ENCODE results near the gene BACH2.
"Not testable (repeated sequence)": the region's sequence is repeated elsewhere in the genome, so short reads cannot be mapped to it uniquely, and the experiment has no call there.

Gene BACH2

DNA sequence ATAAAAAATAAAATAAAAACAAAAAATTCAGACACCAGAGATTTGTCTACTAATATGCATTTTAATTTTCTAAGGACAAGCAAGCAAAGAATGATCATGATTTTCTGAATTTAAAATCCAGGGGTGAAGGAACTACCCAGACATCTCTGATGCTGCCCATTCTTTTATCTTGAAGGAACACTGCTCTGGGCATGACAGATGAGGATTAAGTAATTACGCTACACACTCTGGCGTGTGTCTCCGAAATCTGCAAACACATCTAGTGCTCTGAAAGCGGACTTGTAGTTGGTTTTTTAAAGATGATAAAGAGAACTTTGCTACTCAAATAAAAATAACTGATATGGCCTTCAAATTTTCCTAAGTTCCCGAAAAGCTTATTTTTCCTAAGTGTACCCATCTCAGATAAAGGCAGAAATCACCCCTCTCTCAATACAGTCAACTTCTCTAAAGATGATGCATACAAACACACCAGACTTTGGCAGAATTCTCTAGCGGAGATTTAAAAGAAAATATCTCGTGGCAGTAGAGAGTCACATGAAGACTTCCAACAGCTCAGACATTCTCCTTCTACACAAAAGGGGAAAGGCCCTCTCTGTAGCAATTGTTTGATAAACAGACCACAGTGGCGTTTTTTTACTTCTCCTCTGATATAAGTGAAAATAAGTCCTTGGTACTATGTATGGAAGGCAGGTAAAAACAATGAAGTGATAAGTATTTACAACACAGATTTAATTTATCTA lies 133.8 kb downstream of the BACH2 start:
- no peak for DNase-seq

DNA sequence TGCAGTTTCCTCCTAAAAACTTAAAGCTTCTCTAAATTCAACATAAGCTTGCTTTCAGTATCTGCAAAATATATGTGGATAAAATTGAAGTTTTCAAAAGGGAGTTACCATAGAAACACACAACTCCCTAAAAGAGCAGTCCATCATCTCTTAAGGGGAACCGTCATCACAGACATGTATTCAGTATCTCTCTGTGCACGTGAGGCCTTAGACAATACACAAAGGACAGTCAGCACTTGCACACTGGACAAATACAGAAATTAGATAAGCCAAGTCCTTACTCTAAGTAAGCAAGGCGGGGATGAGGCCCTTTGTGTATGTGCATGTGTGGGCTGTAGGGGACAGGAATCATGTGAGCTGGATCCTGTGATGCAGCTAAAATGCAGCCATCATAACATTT lies 136.6 kb downstream of the BACH2 start:
- DNase-seq: peak in 13 of 56 donors; percentile 8 to 49 (median 23)

DNA sequence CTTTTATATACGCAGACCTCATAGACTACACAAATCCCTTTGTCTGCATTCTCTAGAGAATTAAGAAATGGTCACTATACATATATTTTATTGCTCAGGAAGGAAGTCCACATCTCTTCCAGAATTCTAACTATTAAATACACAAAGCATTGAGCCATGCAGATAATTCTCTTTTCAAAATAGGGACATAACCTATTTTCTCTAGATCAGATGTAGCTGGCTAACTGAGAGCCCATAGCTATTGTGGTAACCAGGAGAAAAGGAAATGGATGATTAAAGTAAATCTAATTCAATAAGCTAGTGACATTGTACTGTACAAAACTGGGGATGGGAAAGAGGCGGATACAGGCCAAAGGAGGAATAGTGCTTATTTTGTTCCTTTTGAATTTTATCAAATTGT lies 137.2 kb downstream of the BACH2 start:
- no peak for DNase-seq

DNA sequence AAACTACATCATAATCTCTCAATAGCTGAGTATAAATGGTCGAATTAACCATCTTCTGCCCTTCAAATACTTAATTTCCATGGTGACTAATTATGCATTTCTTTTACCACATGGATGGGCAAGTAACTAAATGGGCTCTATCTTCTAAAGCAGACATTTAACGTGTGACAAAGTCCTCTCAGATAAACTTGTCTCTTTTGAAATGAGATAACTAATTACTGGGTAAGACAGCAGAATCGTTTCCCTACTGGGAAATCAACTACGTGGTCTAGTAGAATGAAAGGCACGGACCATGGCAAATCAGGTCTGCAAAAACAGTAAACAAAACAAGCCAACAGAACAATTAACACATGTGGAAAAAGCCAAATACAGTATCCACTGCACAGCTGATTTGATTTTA lies 137.7 kb downstream of the BACH2 start:
- DNase-seq: no peak

DNA sequence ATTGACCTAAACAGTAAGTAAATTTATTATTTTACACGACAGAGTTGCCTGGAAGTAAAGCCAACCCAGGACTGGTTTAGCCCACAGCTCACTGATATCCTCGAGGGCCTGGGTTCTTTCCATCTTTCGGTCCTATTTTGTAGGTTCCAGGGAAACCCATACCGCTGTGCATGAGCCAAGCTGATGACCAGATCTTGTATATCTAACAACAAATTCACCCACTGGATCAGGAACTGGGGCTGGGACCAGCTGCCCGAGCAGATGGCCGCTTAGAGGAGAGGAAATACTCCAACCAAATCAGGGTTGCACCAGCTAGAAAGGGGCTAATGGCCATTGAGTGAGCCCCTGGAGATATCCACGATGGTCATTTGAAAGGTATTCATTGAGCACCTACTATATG lies 139.2 kb downstream of the BACH2 start:
- DNase-seq: no peak

DNA sequence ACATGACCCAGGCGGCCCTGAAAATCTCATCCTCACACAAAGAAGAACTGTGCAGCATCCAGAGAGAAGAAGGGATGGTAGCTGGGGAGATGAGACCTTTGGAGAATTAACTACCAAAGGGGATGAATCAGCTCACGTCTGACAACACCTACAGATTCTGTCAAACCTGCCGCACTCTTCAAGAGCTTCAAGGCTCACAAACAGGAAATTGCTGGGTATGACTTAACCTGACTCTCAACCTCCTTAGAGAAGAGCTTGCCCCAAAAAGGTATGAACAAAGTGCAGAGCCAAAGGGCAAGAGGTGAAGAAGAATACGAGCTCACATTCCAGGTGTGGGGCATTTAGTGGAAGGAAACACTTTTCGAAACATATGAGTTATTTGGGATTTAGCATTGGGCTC lies 139.8 kb downstream of the BACH2 start:
- DNase-seq: no peak

DNA sequence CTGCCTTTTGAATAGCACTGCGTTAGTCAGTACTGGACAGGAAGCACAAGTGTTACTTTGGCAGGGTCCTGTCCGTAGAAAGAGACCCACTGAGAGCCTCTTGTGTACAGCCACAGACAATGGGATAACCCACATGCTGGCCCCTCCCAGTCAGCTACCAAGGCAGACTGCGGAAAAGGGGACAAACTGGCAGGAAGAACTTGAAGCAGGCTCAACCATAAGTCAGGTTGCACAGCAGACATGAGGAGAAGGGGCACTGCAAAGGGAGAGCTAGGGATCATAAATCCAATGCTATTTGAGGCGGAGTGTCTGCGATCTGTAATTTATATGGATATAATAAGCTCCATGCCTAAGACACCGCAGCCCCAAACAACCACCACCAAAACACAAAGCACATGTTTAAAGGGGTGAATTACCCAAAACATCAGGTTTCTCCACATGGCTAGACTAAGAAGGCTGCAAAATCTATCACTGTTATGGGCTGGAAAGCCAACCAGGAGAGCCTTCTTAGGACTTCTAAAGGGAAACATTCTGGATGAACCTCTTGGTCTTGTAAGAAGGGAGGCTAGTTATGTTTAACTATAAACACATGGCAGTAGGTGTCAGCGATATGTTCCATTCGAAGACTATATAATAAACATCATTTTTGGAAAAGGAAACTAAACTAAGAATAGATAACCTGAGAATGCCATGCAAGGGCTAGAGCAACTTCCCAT lies 141.7 kb downstream of the BACH2 start:
- DNase-seq: peak in 3 of 56 donors; percentile 17 to 31 (median 19)

DNA sequence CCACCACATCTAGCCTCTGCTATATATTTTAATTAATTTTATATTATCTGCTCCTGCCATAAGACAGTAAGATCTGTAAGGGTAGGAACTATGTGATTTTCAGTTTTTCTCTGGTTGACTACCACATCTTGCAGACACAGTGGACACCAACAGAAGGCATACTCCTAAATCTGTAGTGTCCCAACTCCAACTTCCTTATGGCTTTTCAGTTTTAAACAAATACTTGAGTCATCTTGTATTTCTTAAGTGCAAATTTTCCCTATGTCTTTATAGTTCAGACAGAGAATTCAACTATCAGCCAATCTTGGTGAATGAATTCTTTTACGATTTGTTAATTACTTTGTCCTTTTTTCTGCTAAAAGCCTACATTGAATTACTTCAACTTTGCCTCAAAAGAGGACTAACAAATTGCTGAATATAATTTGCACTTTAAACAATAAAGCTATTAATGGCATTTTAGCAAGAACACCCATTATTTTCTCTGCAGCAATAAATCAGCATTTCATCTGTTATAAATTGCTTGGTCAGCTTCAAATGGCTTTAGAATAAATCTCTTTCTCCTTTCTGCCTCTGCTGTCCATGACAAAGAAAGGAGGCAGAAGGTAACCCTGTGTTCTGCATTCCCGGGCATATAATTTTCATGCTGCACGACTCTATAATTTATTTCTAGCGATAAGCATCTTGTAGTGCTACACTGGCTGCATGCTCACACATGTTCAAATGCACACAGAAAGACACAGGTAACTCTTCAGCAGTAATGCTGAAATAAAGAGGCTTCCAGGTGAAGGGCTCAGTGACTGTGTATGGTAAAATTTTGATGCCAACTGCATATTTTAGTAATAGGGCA lies 144.8 kb downstream of the BACH2 start:
- no peak for DNase-seq

DNA sequence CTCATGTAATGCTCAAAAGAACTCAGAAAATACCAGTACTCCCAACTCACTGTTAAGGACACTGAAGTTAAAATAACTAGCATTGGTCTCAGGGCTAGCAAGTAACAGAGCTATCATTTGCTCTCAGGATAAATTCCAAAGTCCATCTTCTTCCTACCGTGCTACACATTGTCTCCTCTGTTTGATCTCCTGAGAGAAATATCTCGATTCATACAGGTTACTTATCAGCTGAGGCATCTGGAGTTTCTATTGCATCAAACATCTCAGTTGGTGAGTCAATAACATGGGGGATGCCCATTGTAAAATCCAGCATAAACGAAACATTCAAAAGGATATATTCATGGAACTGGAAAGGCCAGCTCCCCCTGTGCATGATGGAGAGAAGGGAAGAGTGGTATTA lies 147.4 kb downstream of the BACH2 start:
- DNase-seq: no peak

DNA sequence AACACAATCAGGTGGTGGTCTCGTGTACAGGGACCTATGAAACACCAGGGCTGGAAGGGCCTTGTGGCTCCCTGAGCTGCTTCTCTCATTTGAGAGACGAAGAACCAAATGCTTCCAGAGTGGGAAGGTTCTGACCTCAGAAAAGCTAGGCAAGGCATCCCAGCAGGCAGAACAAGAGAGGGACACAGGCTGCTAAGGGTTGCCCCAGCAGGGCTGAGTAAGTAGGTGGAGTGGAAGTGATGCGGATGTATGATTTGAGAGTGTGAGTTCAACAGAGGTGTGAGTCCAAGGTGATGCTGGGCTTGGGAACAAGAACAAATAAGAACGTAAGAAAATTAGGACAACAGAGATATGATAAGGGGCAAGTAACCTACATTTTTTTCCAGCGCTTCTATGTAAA lies 147.8 kb downstream of the BACH2 start:
- DNase-seq: no peak

DNA sequence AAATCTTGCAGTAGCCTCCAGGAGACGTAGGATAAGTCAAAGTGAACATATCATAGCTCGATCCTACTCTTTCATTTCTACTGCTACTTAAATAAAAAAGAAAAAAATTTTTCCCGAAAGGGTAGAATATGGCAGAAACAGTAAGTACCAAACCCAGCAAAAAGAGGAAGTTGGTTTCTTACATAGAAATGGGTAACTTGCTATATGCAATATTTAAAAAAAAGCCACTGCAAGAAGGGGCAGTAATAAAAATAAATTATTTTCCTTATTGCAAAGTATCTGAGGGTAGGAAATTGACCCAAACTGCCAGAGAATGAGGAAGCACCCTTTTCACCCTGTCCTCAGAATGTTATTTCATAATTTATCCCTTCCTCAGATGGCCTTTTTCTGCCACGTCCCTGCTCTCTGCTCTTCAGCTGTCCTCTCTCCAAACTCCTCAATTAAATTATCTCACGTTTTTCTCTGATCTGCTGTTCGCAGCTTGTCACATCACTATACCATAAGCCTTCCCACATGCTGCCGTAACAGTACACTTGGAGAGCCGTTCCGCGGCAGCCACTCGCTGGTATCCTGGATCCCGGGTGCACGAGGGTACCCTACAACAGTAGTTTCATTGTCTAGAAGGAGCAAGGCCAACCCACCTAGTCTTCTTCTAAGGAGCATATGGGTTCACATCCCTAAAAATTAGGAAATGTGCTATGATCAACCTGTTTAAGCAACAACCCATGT lies 149.6 kb downstream of the BACH2 start:
- DNase-seq: peak in 14 of 56 donors; percentile 4 to 44 (median 22)

DNA sequence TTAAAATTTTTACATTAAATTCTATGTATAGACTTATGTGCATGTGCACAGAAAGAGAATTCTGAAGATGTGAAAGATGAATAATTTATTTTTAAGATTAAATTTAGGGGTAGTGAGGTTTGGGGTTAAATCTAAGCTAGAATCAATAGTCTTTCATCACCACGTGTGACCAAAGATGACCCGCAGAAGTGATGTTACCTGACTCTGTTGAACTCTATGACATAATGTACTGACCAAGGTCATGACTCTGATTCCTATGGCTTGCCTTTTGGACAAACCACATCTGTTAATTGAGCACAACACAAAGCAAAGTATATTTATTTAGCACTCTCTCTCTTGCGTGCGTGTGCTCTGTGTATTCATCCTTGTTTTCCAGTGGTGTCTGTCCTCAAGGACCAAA lies 150.6 kb downstream of the BACH2 start:
- DNase-seq: no peak

DNA sequence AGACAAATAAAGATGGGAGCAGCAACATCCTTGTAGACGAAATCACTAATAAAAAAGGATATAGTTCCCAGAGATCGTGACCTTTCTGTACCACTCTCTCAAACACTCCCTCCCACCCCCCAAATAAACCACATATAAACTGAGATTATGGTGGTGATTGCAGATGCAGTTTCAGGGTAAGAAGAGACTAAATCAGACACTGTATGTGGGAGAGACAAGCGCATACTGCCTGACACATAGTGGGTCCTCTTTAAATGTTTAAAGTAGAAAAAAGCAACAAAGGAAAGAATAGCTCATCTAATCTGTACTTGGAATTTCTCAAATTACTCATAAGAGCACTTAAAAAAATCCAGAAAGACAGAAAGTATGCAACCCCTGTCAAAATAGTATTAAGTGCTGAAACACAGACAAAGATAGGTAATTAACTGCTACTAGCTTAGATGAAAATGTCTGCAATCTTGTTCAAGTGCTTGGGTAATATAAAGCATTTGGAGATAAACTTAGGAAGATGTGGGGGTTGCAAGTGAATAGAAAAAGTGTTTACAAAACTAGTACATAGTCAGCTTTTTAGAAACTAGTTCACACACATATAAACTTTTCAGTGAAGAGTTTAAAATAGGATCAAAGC lies 151.6 kb downstream of the BACH2 start:
- DNase-seq: no peak

DNA sequence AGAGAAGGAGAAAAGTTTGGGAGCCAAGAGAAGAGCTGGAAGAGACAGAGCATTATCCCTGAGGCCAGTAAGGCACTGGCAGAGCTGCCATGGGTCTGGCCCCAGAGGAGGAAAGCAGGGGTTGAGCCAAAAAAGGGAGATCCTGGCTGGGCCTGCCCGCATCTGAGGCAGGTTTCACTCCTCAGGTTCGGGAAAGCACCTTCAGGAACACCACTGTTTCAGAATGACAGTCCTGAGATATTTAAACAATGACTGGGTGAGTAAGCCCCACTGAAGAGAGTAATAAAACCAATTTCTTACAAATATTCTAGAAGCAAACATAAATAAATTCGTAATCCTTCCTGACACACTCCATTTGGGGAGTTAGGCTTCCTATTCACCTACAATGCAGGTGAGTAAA lies 152.2 kb downstream of the BACH2 start:
- no peak for DNase-seq

DNA sequence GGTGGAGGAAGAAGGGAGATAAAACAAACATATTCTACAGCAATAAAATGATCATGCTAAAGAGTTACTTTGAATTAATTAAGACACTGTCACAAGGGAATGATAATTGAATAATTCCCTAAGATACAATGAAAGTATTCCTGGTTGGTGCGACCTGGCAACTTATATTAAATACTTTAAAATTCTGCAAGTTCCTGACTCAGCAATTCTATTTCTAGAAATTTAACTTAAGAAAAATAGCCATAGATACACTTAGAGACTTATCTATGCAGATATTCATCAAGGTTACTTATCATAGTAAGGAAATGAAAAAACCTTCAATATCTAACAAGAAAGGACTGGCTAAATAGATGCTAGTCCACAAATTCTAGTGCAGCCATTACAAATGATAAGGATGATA lies 156.0 kb downstream of the BACH2 start:
- DNase-seq: no peak

DNA sequence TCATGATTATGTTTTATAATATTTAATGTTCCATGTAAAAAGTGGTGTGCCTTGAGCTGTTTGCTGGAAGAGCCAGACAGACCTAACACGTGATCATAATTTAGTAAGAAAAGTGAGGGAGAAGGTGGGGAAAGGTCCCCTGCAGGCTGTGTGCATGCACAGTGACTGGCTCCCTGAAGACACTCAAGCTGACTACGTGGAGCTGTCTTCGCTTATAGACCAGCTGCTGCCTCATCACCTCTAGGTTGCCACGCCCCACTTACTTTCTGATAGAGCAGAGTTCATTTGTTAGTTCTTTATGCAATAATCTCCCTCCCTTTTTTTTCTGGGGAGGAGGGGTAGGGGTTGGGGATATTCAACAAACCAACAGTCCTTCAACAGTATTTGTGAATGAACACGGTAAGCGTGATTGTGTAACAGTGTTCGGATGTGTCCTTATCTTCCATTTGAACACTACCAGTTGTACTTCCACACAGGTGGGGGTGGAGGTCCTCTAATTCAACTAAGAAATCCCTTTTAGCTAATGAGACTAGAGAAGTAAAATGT lies 157.3 kb downstream of the BACH2 start:
- DNase-seq: no peak

DNA sequence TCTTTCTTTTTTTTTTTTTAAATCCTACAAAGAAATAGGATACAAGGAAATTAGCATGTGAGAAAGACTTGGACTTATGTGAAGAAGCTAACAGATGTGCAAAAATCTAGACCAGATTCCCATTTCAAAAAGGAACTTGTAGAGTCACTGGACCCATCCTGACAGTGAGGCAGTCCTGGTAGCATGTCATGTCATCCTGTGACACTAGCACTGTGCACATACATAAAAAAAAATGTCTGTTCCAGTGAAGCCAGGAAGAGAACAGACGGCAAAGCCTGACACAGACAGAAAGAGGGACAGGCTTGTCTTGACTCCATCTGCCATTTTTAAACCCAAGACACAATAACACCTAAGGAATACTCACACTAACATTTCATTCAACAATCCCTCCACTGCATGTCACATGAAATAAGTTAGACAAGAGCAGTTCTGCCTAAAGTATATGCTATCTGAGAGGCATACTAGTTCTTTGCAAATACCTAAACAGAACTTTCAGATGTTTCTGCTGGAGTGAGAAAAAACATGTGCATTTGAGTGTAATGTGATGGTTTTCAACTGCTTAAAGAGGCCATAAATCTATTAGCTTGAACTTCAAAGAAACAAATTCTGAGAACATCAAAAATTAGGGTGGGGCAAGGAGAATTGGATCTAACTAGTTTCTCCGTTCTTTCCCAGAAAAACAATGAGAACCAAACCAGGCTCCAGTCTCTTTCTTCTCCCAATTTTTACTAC lies 159.6 kb downstream of the BACH2 start:
- DNase-seq: no peak

DNA sequence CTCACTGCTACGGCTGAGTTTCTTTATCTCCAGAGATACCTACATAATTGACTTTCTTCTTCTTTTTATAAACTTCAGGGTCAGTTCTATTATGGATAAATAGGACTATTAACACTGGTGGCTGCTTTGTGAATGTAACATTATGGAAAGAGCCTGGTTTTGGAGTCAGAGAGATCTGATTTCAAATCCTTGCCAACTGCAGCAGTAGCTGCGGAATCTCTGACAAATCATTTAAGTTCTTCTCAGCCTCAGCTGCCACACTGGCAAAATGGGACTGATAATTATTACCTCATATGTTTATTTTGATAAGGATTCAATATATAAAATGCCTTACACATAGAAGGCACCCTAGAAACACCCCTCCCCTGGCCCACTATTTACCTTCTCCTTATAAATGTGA lies 160.5 kb downstream of the BACH2 start:
- no peak for DNase-seq

DNA sequence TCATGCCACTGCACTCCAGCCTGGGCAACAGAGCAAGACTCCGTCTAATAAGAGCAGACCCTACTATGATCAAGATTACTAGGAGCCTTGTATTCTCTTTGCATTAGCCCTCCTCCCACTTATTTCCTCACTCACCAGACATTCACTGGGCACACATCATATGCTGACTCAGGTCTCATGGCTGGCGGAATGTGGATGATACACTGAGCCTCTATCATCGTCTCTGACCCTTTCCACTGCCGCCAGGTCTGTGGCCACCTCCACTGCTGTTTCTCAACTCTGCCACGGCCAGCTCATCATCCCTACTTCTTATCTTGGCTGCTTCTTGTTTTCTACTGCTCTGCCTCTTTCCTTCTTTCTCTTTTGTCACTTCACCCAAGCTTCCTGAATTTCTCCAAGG lies 161.0 kb downstream of the BACH2 start:
- DNase-seq: no peak

DNA sequence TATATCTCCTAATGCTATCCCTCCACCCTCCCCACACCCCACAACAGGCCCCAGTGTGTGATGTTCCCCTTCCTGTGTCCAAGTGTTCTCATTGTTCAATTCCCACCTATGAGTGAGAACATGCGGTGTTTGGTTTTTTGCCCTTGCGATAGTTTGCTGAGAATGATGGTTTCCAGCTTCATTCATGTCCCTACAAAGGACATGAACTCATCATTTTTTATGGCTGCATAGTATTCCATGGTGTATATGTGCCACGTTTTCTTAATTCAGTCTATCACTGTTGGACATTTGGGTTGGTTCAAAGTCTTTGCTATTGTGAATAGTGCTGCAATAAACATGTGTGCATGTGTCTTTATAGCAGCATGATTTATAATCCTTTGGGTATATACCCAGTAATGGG lies 163.0 kb downstream of the BACH2 start:
- not testable (repeated sequence) for DNase-seq

All from amygdala (tissue), 56 donors.